ENCODE results near the gene B3GALT5.

B3GALT5 gene

DNA sequence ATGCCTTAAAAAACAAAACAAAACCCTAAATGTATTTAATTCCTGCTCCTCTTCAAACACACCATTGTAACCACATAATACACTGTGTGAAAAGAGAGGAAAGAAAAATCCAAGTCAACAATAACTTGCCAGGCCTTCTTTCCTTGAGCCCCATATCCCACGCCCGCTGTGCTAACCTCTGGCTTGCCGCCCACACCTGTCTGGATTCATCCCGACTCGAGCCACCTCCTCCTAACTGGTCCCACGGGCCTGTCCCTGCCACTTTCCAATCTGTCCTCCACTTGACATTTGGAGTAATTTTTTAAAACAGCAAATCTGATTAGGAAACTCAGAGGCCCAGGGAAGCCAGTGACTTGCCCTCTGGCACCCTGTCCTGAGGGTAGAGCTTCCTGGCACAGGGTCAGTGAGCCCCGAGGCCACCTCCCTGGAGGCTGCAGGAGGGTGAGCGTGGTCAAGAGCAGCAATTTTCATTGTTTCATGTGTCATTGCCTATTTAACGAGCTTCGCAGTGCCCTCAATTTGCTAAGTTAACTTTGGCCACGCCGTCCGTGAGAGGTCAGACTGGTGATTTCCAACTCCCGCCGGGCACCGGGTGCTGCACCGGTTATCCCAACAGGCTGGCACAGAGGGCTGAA lies 54.1 kb downstream of the B3GALT5 start:
- H3K9me3 ChIP-seq (replicated peaks; ENCODE audit: insufficient read depth, low read length): no peaks in the 10 kb centered on the region
- no peaks in the 10 kb centered on the region for H3K27me3 ChIP-seq (replicated peaks; ENCODE audit: insufficient read depth, low read length)
- H3F3A ChIP-seq (ENCODE audit: insufficient read depth, low read length): no peaks in the 10 kb centered on the region
- H3K27ac ChIP-seq (ENCODE audit: low read length): peak overlapping the region; percentile 59; the same call in 1 of the 2 replicates
- H3K9ac ChIP-seq (ENCODE audit: low read length): no peak overlapping the region
- no peak overlapping the region for H3K4me2 ChIP-seq (ENCODE audit: low read depth, low read length)
- H3K36me3 ChIP-seq (replicated peaks; ENCODE audit: insufficient read depth, low read length): no peaks in the 10 kb centered on the region
- H3K9me2 ChIP-seq (replicated peaks; ENCODE audit: insufficient read depth, low read length): no peaks in the 10 kb centered on the region
- H3K79me2 ChIP-seq (ENCODE audit: low read length): no peaks in the 10 kb centered on the region
- H4K20me1 ChIP-seq (ENCODE audit: insufficient read depth, low read length): no peaks in the 10 kb centered on the region
- peaks cover 18% of the 10 kb centered on the region; the same call in 1 of the 2 replicates for H3K4me1 ChIP-seq (ENCODE audit: low read length)
- no peak overlapping the region for H2AFZ ChIP-seq (ENCODE audit: low read length)
- TF ChIP-seq EZH2 (optimal IDR thresholded peaks at IDR 0.05; ENCODE audit: low read depth, low read length) (no peak), EZH2phosphoT487 (IDR thresholded peaks at IDR 0.05; ENCODE audit: low read length) (no peak)
- TF ChIP-seq, protein P1, sequence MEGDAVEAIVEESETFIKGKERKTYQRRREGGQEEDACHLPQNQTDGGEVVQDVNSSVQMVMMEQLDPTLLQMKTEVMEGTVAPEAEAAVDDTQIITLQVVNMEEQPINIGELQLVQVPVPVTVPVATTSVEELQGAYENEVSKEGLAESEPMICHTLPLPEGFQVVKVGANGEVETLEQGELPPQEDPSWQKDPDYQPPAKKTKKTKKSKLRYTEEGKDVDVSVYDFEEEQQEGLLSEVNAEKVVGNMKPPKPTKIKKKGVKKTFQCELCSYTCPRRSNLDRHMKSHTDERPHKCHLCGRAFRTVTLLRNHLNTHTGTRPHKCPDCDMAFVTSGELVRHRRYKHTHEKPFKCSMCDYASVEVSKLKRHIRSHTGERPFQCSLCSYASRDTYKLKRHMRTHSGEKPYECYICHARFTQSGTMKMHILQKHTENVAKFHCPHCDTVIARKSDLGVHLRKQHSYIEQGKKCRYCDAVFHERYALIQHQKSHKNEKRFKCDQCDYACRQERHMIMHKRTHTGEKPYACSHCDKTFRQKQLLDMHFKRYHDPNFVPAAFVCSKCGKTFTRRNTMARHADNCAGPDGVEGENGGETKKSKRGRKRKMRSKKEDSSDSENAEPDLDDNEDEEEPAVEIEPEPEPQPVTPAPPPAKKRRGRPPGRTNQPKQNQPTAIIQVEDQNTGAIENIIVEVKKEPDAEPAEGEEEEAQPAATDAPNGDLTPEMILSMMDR (IDR thresholded peaks at IDR 0.05; ENCODE audit: low read length): no peak
- DNase-seq: no peak
- no peak overlapping the region for H3K4me3 ChIP-seq (ENCODE audit: low read length)

GRCh38 chr21:39667353-39667891 lies 54.7 kb downstream of the B3GALT5 start:
- H3K9ac ChIP-seq (ENCODE audit: low read length): no peak overlapping the region
- no peaks in the 10 kb centered on the region for H3K9me2 ChIP-seq (replicated peaks; ENCODE audit: insufficient read depth, low read length)
- no peak overlapping the region for H3K27ac ChIP-seq (ENCODE audit: low read length)
- H3K27me3 ChIP-seq (replicated peaks; ENCODE audit: insufficient read depth, low read length): no peaks in the 10 kb centered on the region
- H4K20me1 ChIP-seq (ENCODE audit: insufficient read depth, low read length): no peaks in the 10 kb centered on the region
- no peak for DNase-seq
- no peak overlapping the region for H3K4me3 ChIP-seq (ENCODE audit: low read length)
- H3K9me3 ChIP-seq (replicated peaks; ENCODE audit: insufficient read depth, low read length): no peaks in the 10 kb centered on the region
- peaks cover 18% of the 10 kb centered on the region; the same call in 1 of the 2 replicates for H3K4me1 ChIP-seq (ENCODE audit: low read length)
- no peak for TF ChIP-seq EZH2phosphoT487 (IDR thresholded peaks at IDR 0.05; ENCODE audit: low read length)
- TF ChIP-seq, protein P1 (IDR thresholded peaks at IDR 0.05; ENCODE audit: low read length): no peak
- no peak for TF ChIP-seq EZH2 (optimal IDR thresholded peaks at IDR 0.05; ENCODE audit: low read depth, low read length)
- H3K4me2 ChIP-seq (ENCODE audit: low read depth, low read length): no peak overlapping the region
- H3K36me3 ChIP-seq (replicated peaks; ENCODE audit: insufficient read depth, low read length): no peaks in the 10 kb centered on the region
- H3K79me2 ChIP-seq (ENCODE audit: low read length): no peaks in the 10 kb centered on the region
- no peak overlapping the region for H2AFZ ChIP-seq (ENCODE audit: low read length)
- H3F3A ChIP-seq (ENCODE audit: insufficient read depth, low read length): no peaks in the 10 kb centered on the region

GRCh38 chr21:39668369-39668768 lies 55.6 kb downstream of the B3GALT5 start:
- H3K4me2 ChIP-seq (ENCODE audit: low read depth, low read length): no peak overlapping the region
- no peaks in the 10 kb centered on the region for H3F3A ChIP-seq (ENCODE audit: insufficient read depth, low read length)
- H3K9me3 ChIP-seq (replicated peaks; ENCODE audit: insufficient read depth, low read length): no peaks in the 10 kb centered on the region
- H3K9me2 ChIP-seq (replicated peaks; ENCODE audit: insufficient read depth, low read length): no peaks in the 10 kb centered on the region
- no peak for DNase-seq
- no peaks in the 10 kb centered on the region for H3K27me3 ChIP-seq (replicated peaks; ENCODE audit: insufficient read depth, low read length)
- H3K27ac ChIP-seq (ENCODE audit: low read length): no peak overlapping the region
- no peak overlapping the region for H3K9ac ChIP-seq (ENCODE audit: low read length)
- H2AFZ ChIP-seq (ENCODE audit: low read length): no peak overlapping the region
- H3K79me2 ChIP-seq (ENCODE audit: low read length): no peaks in the 10 kb centered on the region
- no peaks in the 10 kb centered on the region for H3K36me3 ChIP-seq (replicated peaks; ENCODE audit: insufficient read depth, low read length)
- no peaks in the 10 kb centered on the region for H4K20me1 ChIP-seq (ENCODE audit: insufficient read depth, low read length)
- H3K4me3 ChIP-seq (ENCODE audit: low read length): no peak overlapping the region
- TF ChIP-seq EZH2 (optimal IDR thresholded peaks at IDR 0.05; ENCODE audit: low read depth, low read length): no peak
- TF ChIP-seq, protein P1 (IDR thresholded peaks at IDR 0.05; ENCODE audit: low read length): no peak
- no peak for TF ChIP-seq EZH2phosphoT487 (IDR thresholded peaks at IDR 0.05; ENCODE audit: low read length)
- H3K4me1 ChIP-seq (ENCODE audit: low read length): peaks cover 18% of the 10 kb centered on the region; the same call in 1 of the 2 replicates

All from MM.1S (cell line).